Lower lobe of right lung (tissue), 2 donors: ENCODE data around the gene FLAD1. TPM values are rescaled to one million over a fixed set of nuclear protein-coding genes. Genes with fewer than 3 reads are reported as not detected.
A peak's percentile ranks its signal among the peaks of the same experiment; 100 is the strongest.

Experiments
- ATAC-seq, 2 donors: fragments of 200-7000 bp; cut with Tn5 transposase; one replicate each; pipeline ENCODE4 v1.9.1; 2020 to 2022; ENCODE audit warnings: mild to moderate bottlenecking in 2 of 2, moderate library complexity in 2 of 2
- DNase-seq: peaks from one replicate; pipeline ENCODE4 v3.0.0-alpha.2; 2020
- H3K27ac ChIP-seq: fragments of 200-600 bp; one replicate; pipeline ENCODE4 v1.8.0; 2022
- H3K27me3 ChIP-seq: fragments of 200-600 bp; one replicate; pipeline ENCODE4 v1.8.0; 2022; ENCODE audit warnings: low read depth
- H3K36me3 ChIP-seq: fragments of 200-600 bp; one replicate; pipeline ENCODE4 v1.8.0; 2022; ENCODE audit warnings: mild to moderate bottlenecking
- H3K4me1 ChIP-seq: fragments of 200-600 bp; one replicate; pipeline ENCODE4 v1.8.0; 2022
- H3K4me3 ChIP-seq: fragments of 200-600 bp; one replicate; pipeline ENCODE4 v1.8.0; 2022; ENCODE audit warnings: mild to moderate bottlenecking
- H3K9me3 ChIP-seq: fragments of 200-600 bp; one replicate; pipeline ENCODE4 v1.8.0; 2022
- intact Hi-C: fragments of 100-400 bp; cut with DNase I; formaldehyde crosslinking; loops from one replicate; pipeline ENCODE4 v1.11.0; 2022
- total RNA-seq: library from RNA; stranded (reverse); fragmentation: NEBNext Ultra II Directional; extraction: Animal tissue kit (Norgen Biotek cat#: 25700); gene quantifications from one replicate; pipeline ENCODE4 v1.2.1, GENCODE V29; 2021
- TF ChIP-seq, protein P1 (sequence below): fragments of 200-600 bp; IDR thresholded peaks from one replicate; pipeline ENCODE4 v1.8.0; 2022; ENCODE audit warnings: antibody characterized with exemption, mild to moderate bottlenecking
- donor health status: DM: no; HTN: yes; CAD: no; lungs with severe emphysema.

The FLAD1 gene
- total RNA-seq, 1 donor from 2014 or later, result 31.9 TPM

DNA sequence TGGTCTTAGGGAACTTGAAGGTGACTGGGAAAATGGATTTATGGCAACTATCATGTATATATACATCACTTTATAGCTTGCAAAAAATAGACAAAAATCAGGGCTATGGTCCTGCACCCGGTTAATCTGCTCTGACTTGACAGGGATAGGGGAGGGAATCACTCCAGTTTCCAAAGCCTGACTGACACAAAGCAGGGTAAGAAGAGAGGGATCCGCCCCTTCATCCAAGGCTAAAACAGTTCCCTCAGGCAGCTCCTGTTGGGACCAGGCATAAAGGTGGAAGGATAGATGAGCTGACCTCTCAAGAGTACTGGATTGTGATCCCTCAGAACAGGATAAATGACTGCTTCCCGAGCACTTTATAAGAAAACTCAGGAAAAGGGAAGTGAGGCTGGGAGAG, 28.6 kb upstream of the FLAD1 start:
- Histone ChIP-seq H3K9me3 (no peaks in the 10 kb centered on the region), H3K4me3 (peak overlapping the region; percentile 65), H3K27ac (peak overlapping the region; percentile 80), H3K36me3 (peaks cover 33% of the 10 kb centered on the region), H3K4me1 (peaks cover 39% of the 10 kb centered on the region), H3K27me3 (no peaks in the 10 kb centered on the region)
- TF ChIP-seq, protein P1, sequence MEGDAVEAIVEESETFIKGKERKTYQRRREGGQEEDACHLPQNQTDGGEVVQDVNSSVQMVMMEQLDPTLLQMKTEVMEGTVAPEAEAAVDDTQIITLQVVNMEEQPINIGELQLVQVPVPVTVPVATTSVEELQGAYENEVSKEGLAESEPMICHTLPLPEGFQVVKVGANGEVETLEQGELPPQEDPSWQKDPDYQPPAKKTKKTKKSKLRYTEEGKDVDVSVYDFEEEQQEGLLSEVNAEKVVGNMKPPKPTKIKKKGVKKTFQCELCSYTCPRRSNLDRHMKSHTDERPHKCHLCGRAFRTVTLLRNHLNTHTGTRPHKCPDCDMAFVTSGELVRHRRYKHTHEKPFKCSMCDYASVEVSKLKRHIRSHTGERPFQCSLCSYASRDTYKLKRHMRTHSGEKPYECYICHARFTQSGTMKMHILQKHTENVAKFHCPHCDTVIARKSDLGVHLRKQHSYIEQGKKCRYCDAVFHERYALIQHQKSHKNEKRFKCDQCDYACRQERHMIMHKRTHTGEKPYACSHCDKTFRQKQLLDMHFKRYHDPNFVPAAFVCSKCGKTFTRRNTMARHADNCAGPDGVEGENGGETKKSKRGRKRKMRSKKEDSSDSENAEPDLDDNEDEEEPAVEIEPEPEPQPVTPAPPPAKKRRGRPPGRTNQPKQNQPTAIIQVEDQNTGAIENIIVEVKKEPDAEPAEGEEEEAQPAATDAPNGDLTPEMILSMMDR, result no peak
- ATAC-seq (no peak), DNase-seq (no peak)
- intact Hi-C loops, result no loop called here

DNA sequence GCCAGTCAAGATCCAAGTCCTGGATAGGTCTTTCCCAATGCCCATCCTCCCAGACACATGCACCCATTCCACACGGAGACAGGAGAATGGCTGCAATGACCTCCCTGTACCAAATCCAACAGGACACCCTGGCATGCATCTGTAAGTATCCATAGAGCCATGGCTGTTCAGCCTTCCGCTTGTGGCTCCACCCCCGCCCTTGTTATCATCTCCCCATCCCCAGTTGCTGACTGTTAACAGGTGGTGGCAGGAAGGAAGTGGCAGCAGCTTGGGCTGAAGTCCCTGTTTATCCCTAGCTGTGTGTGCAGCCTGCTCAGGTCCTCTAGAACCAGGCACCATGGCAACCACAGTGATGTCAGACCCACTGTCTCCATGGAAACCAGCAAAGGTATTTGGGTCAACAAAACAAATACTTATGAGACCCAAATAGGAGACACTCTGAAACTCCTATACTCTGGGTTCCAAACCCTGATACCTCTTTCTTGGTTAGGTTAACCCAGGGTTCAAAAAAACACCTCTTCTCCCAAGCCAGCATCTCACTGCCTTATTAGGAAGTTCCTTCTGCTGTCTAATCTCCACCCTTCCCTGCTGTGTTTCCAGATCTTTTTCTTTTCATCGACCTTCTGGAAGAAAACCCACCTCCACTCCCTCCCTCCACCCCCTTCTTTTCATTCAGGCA, 28.0 kb upstream of the FLAD1 start:
- H3K4me3 ChIP-seq, result peak overlapping the region; percentile 65
- H3K27ac ChIP-seq, result peak overlapping the region; percentile 80
- TF ChIP-seq, protein P1, result no peak
- intact Hi-C loops, result no loop called here
- no peaks in the 10 kb centered on the region for H3K9me3 ChIP-seq
- H3K36me3 ChIP-seq, result peaks cover 32% of the 10 kb centered on the region
- DNase-seq (no peak), ATAC-seq (peak; percentile 61 to 74)
- peaks cover 40% of the 10 kb centered on the region for H3K4me1 ChIP-seq
- no peaks in the 10 kb centered on the region for H3K27me3 ChIP-seq

DNA sequence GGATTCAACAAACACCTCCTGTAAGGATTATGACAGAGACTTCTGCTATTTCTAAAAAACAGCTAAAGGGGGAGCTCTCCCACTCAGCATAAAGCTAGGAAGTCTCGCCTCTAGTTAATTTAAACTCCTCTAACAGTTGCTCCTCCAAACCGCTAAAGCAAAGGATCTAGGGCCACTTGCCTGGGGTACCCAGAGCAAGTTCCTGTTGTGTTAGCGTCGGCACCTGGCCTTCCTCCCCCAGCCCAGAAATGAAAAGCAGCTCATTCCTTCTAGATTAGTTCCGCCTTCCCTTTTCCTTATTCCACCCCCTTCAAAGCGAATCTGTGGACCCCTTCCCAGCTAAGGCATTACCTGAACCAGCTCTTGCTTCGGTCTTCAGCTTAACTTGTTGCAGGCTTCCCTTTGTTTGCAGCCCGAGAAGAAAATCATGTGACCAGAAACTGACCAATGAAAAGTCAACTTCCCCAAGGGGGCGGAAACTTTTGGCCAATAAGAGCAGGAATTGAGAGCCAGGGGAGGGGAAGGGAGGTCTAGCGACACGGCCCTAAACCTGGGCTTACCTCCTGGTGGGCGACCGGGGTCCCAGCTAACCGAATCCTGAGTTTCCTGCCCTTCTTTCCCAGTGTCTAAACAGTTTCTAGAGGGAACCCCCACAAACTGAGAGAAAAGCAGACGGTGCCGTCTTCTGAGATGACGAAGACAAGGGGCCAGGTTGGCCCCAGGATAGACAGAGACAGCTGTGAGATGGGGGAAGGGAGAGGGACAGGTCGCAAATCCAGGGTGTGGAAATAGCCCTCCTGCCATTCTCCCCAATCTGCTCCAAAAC, 27.2 kb upstream of the FLAD1 start, which contains the start of gene PBXIP1:
Gene PBXIP1, minus strand, starts transcription at position 382 of the 826 bp plus-strand sequence. CDS start 2,378 bp downstream, outside the sequence.
- Histone ChIP-seq H3K9me3 (no peaks in the 10 kb centered on the region), H3K4me3 (peak within 1 kb of the TSS; percentile 65), H3K27ac (peak within 1 kb of the TSS; percentile 80), H3K27me3 (no peaks in the 10 kb centered on the region), H3K36me3 (peaks cover 24% of the 10 kb centered on the region), H3K4me1 (peaks cover 48% of the 10 kb centered on the region)
- DNase-seq (no peak), ATAC-seq (peak; percentile 80 to 93)
- TF ChIP-seq, protein P1, result no peak
- intact Hi-C loops, result no loop called here

DNA sequence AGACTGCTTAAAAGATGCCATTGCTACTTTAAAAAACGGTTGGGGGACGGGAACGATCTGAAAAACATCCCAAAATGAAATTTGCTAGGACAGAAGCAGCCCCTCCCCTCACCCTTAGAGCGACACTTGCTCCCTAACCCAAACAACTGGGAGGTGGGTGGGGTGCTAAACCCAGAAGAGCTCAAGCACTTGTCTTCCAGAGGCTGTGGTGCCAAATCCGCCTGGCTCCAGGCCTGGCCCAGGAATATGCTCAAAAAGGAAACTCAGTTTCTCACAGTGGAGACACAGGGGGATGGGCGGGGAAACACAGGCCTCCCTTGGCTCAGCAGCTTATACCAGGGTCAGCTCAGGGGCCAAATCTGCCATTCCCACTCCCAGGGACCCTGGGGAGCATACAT, 26.6 kb upstream of the FLAD1 start:
- DNase-seq, result no peak
- intact Hi-C loops, result no loop called here
- Histone ChIP-seq H3K27me3 (no peaks in the 10 kb centered on the region), H3K4me3 (peak overlapping the region; percentile 65), H3K27ac (peak overlapping the region; percentile 80), H3K36me3 (peaks cover 18% of the 10 kb centered on the region), H3K4me1 (peaks cover 49% of the 10 kb centered on the region), H3K9me3 (no peaks in the 10 kb centered on the region)
- no peak for ATAC-seq
- TF ChIP-seq, protein P1, result no peak

DNA sequence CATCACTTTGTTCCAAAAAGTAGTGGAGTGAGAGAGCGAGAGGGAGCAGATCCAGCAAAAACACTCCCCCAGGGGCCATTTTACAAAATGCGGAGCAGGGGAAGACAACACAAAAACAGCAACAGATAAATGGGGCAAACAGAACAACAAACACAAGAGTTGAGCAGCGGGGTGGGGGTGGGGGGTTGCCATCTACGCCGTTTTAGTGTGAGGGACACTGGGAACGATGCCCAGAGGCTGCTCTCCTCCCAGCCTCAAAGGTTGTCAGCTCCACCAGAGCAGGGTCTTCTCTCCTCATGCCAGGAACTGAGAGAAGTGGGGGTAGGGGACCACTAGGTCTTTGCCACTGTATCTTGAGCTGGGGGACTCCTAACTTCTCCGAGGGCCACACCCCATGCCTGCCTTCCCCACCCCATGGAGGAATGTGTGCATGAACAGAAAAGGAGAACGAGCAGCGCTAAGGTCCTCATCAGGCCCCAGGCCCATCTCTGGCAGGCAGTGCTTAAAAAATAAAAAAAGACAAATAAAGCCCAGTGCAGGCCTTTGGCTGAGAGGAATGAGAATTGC, 26.0 kb upstream of the FLAD1 start:
- TF ChIP-seq, protein P1, result no peak
- H3K4me1 ChIP-seq, result peaks cover 51% of the 10 kb centered on the region
- ATAC-seq, result no peak
- no peaks in the 10 kb centered on the region for H3K27me3 ChIP-seq
- intact Hi-C loops, result no loop called here
- H3K9me3 ChIP-seq, result no peaks in the 10 kb centered on the region
- H3K27ac ChIP-seq, result no peak overlapping the region
- peaks cover 17% of the 10 kb centered on the region for H3K36me3 ChIP-seq
- H3K4me3 ChIP-seq, result no peak overlapping the region
- DNase-seq, result no peak
